ENCODE data around the gene SLC5A11.
"Not testable (repeated sequence)": the region's sequence is repeated elsewhere in the genome, so short reads cannot be mapped to it uniquely, and the experiment has no call there.

SLC5A11 gene

DNA sequence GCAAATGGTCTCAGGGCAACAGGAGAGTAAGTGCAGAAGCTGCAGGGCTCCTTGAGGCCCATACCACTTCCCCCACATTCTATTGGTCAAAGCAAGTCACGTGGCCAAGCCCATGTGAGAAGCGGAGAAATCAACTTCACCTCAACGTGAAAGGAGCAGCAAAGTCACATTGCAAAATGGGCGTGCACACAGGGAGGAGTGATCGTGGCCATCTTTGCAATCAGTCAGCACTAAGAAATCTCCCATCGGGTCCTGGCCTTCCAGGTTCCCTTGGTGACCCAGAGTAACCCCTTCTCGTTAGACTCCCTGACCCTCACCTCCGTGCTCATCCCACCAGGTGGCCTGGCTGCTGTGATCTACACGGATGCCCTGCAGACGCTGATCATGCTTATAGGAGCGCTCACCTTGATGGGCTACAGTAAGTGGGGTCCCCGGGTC lies 38.0 kb downstream of the SLC5A11 start:
- H3K4me3 ChIP-seq (ENCODE audit: low read depth in 1 of 5, low read length in 5 of 5): no peak overlapping the region
- peaks cover 0 to 9% (median 0%) of the 10 kb centered on the region in 5 donors for H3K9me3 ChIP-seq (ENCODE audit: control insufficient read depth in 5 of 5, low read length in 5 of 5)
- H3K36me3 ChIP-seq (ENCODE audit: control insufficient read depth in 5 of 5, insufficient read depth in 5 of 5, low read length in 5 of 5): no peaks in the 10 kb centered on the region
- H3K27ac ChIP-seq (ENCODE audit: low read depth, low read length): no peak overlapping the region
- no peaks in the 10 kb centered on the region for H3K4me1 ChIP-seq (ENCODE audit: control insufficient read depth in 5 of 5, insufficient read depth in 5 of 5, low read length in 5 of 5)
- no peak overlapping the region for H3K9ac ChIP-seq (ENCODE audit: low read length in 5 of 5)
- no peaks in the 10 kb centered on the region for H3K27me3 ChIP-seq (ENCODE audit: control insufficient read depth in 5 of 5, insufficient read depth in 4 of 5, low read length in 5 of 5)

DNA sequence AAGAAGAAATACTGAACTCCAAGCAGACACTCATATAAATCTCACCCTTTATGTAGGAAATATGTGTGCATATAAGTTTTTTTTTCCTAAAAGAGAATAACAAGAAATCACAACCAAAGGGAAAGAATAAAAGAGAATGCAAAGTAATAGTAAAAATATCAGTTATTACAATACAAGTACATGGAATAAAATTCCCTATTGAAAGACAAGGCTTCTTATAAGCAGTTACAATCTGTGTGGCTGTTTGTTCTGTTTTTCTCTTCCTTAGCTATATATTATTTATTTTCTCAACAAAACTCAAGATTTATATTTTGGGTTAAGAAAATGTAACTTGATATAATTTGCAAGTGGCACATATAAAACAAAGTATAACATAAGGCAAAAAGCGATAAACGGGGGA lies 41.7 kb downstream of the SLC5A11 start:
- Histone ChIP-seq H3K9ac (ENCODE audit: low read length in 5 of 5) (no peak overlapping the region), H3K27ac (ENCODE audit: low read depth, low read length) (no peak overlapping the region), H3K27me3 (ENCODE audit: control insufficient read depth in 5 of 5, insufficient read depth in 4 of 5, low read length in 5 of 5) (peaks cover 0 to 4% (median 0%) of the 10 kb centered on the region in 5 donors), H3K4me1 (ENCODE audit: control insufficient read depth in 5 of 5, insufficient read depth in 5 of 5, low read length in 5 of 5) (no peaks in the 10 kb centered on the region), H3K4me3 (ENCODE audit: low read depth in 1 of 5, low read length in 5 of 5) (no peak overlapping the region), H3K9me3 (ENCODE audit: control insufficient read depth in 5 of 5, low read length in 5 of 5) (peaks cover 0 to 9% (median 0%) of the 10 kb centered on the region in 5 donors), H3K36me3 (ENCODE audit: control insufficient read depth in 5 of 5, insufficient read depth in 5 of 5, low read length in 5 of 5) (no peaks in the 10 kb centered on the region)

DNA sequence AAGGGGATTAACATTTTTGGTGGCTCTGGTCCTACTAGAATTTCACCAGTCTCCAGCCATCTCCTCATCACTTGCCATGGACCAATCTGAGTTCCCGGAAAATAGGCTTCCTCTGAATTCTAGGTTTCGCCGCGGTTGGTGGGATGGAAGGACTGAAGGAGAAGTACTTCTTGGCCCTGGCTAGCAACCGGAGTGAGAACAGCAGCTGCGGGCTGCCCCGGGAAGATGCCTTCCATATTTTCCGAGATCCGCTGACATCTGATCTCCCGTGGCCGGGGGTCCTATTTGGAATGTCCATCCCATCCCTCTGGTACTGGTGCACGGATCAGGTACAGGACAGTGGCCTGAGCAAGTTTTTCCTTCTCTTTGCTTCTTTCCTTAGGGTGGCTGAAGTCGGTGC lies 45.0 kb downstream of the SLC5A11 start:
- no peak overlapping the region for H3K4me3 ChIP-seq (ENCODE audit: low read depth in 1 of 5, low read length in 5 of 5)

DNA sequence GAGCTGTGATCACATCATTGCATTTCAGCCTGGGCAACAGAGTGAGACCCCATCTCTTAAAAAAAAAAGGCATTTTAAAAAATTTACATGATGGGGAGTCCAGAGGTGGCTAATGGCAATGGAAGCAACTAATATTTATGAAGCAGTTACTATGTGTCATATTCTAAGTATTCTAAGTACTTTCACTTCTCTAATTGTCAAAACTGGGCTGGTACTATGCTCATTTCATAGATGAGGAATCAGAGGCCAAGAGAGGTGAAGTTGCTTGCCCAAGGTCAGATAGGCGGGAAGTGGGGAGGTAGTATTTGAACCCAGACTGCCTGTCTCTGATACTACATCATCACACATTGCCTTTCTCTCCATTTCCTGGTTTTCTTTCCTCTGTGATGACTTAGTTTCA lies 50.7 kb downstream of the SLC5A11 start:
- Histone ChIP-seq H3K4me1 (ENCODE audit: control insufficient read depth in 5 of 5, insufficient read depth in 5 of 5, low read length in 5 of 5) (no peaks in the 10 kb centered on the region), H3K27me3 (ENCODE audit: control insufficient read depth in 5 of 5, insufficient read depth in 4 of 5, low read length in 5 of 5) (peaks cover 0 to 3% (median 0%) of the 10 kb centered on the region in 5 donors), H3K4me3 (ENCODE audit: low read depth in 1 of 5, low read length in 5 of 5) (no peak overlapping the region), H3K36me3 (ENCODE audit: control insufficient read depth in 5 of 5, insufficient read depth in 5 of 5, low read length in 5 of 5) (no peaks in the 10 kb centered on the region), H3K9ac (ENCODE audit: low read length in 5 of 5) (no peak overlapping the region), H3K9me3 (ENCODE audit: control insufficient read depth in 5 of 5, low read length in 5 of 5) (no peaks in the 10 kb centered on the region), H3K27ac (ENCODE audit: low read depth, low read length) (no peak overlapping the region)

More for the DNA sequence above, 45.0 kb downstream of the SLC5A11 start:
- Histone ChIP-seq H3K27ac (ENCODE audit: low read depth, low read length) (no peak overlapping the region), H3K36me3 (ENCODE audit: control insufficient read depth in 5 of 5, insufficient read depth in 5 of 5, low read length in 5 of 5) (no peaks in the 10 kb centered on the region), H3K9me3 (ENCODE audit: control insufficient read depth in 5 of 5, low read length in 5 of 5) (peaks cover 0 to 9% (median 0%) of the 10 kb centered on the region in 5 donors), H3K9ac (ENCODE audit: low read length in 5 of 5) (no peak overlapping the region), H3K4me1 (ENCODE audit: control insufficient read depth in 5 of 5, insufficient read depth in 5 of 5, low read length in 5 of 5) (no peaks in the 10 kb centered on the region), H3K27me3 (ENCODE audit: control insufficient read depth in 5 of 5, insufficient read depth in 4 of 5, low read length in 5 of 5) (peaks cover 0 to 4% (median 0%) of the 10 kb centered on the region in 5 donors)

DNA sequence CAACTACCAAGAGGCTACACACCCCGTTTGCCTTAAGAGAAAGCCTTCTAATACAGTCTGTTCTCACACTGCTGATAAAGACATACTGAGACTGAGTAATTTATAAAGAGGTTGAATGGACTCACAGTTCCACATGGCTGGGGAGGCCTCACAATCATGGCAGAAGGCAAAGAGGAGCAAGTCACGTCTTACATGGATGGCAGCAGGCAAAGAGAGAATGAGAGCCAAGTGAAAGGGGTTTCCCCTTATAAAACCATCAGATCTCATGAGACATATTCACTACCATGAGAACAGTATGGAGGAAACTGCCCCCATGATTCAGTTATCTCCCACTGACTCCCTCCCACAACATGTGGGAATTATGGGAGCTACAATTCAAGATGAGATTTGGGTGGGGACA lies 51.8 kb downstream of the SLC5A11 start:
- not testable (repeated sequence) for H3K4me1 ChIP-seq (ENCODE audit: control insufficient read depth in 5 of 5, insufficient read depth in 5 of 5, low read length in 5 of 5); H3K36me3 ChIP-seq (ENCODE audit: control insufficient read depth in 5 of 5, insufficient read depth in 5 of 5, low read length in 5 of 5); H3K4me3 ChIP-seq (ENCODE audit: low read depth in 1 of 5, low read length in 5 of 5); H3K27me3 ChIP-seq (ENCODE audit: control insufficient read depth in 5 of 5, insufficient read depth in 4 of 5, low read length in 5 of 5); H3K27ac ChIP-seq (ENCODE audit: low read depth, low read length); H3K9ac ChIP-seq (ENCODE audit: low read length in 5 of 5); H3K9me3 ChIP-seq (ENCODE audit: control insufficient read depth in 5 of 5, low read length in 5 of 5)

DNA sequence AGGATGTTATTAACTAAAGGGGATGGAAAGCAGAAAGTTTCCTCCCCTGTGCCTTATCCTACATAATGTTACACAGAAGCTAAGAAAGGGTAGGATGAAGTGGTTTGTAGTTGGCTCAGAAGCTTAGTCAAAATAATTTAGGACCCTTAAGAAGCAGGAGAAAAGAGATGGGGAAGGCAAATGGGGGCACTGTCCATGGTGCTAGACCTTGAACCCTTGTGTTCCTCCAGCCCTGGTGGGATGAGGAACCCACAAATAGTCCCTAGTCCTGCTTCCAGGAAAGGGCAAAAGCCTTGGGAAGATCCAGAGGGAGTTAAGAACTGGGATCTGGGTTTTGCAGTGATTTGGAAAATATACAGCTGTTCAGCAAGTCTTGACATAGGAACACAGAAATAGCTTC lies 54.5 kb downstream of the SLC5A11 start:
- no peaks in the 10 kb centered on the region for H3K9me3 ChIP-seq (ENCODE audit: control insufficient read depth in 5 of 5, low read length in 5 of 5)
- no peak overlapping the region for H3K4me3 ChIP-seq (ENCODE audit: low read depth in 1 of 5, low read length in 5 of 5)
- H3K27me3 ChIP-seq (ENCODE audit: control insufficient read depth in 5 of 5, insufficient read depth in 4 of 5, low read length in 5 of 5): no peaks in the 10 kb centered on the region
- no peak overlapping the region for H3K27ac ChIP-seq (ENCODE audit: low read depth, low read length)
- H3K4me1 ChIP-seq (ENCODE audit: control insufficient read depth in 5 of 5, insufficient read depth in 5 of 5, low read length in 5 of 5): no peaks in the 10 kb centered on the region
- no peaks in the 10 kb centered on the region for H3K36me3 ChIP-seq (ENCODE audit: control insufficient read depth in 5 of 5, insufficient read depth in 5 of 5, low read length in 5 of 5)
- no peak overlapping the region for H3K9ac ChIP-seq (ENCODE audit: low read length in 5 of 5)

DNA sequence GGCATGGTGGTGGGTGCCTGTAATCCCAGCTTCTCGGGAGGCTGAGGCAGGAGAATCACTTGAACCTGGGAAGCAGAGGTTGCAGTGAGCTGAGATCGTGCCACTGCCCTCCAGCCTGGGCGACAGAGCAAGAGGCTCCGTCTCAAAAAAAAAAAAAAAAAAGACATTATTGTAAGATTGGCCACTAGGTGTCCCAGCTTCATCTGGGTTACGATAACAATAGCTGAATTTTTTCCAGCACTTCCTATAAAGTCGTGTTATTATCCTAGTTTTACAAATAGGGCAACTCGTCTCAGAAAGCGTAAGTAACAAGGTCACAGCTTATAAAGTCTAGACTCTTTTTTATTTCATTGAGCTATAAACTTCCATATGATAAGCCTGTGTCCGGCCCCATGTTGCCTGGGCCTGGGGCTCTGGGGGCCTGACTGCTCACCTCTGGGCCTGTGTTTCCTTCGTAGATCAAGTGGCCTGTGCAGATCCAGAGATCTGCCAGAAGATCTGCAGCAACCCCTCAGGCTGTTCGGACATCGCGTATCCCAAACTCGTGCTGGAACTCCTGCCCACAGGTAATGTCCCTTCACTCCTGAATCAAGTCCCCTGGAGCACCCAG lies 60.5 kb downstream of the SLC5A11 start:
- Histone ChIP-seq H3K27me3 (ENCODE audit: control insufficient read depth in 5 of 5, insufficient read depth in 4 of 5, low read length in 5 of 5) (no peaks in the 10 kb centered on the region), H3K27ac (ENCODE audit: low read depth, low read length) (no peak overlapping the region), H3K4me1 (ENCODE audit: control insufficient read depth in 5 of 5, insufficient read depth in 5 of 5, low read length in 5 of 5) (no peaks in the 10 kb centered on the region), H3K9me3 (ENCODE audit: control insufficient read depth in 5 of 5, low read length in 5 of 5) (no peaks in the 10 kb centered on the region), H3K36me3 (ENCODE audit: control insufficient read depth in 5 of 5, insufficient read depth in 5 of 5, low read length in 5 of 5) (no peaks in the 10 kb centered on the region), H3K9ac (ENCODE audit: low read length in 5 of 5) (no peak overlapping the region), H3K4me3 (ENCODE audit: low read depth in 1 of 5, low read length in 5 of 5) (no peak overlapping the region)

DNA sequence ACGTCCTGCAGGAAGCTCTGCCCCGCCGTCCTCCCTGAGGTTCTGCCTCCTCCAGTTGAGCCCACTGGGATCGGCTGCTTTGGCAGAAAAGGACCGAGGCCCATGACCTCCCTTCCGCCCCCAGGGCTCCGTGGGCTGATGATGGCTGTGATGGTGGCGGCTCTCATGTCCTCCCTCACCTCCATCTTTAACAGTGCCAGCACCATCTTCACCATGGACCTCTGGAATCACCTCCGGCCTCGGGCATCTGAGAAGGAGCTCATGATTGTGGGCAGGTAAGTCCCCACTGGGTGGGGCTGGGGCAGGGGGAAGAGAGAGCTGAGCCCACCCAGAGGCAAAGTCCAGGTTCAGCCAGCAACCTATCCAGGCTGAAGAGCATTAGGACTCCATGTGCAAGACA lies 61.1 kb downstream of the SLC5A11 start:
- Histone ChIP-seq H3K27ac (ENCODE audit: low read depth, low read length) (no peak overlapping the region), H3K27me3 (ENCODE audit: control insufficient read depth in 5 of 5, insufficient read depth in 4 of 5, low read length in 5 of 5) (no peaks in the 10 kb centered on the region), H3K36me3 (ENCODE audit: control insufficient read depth in 5 of 5, insufficient read depth in 5 of 5, low read length in 5 of 5) (no peaks in the 10 kb centered on the region), H3K9me3 (ENCODE audit: control insufficient read depth in 5 of 5, low read length in 5 of 5) (no peaks in the 10 kb centered on the region), H3K4me3 (ENCODE audit: low read depth in 1 of 5, low read length in 5 of 5) (no peak overlapping the region), H3K4me1 (ENCODE audit: control insufficient read depth in 5 of 5, insufficient read depth in 5 of 5, low read length in 5 of 5) (no peaks in the 10 kb centered on the region), H3K9ac (ENCODE audit: low read length in 5 of 5) (no peak overlapping the region)

DNA sequence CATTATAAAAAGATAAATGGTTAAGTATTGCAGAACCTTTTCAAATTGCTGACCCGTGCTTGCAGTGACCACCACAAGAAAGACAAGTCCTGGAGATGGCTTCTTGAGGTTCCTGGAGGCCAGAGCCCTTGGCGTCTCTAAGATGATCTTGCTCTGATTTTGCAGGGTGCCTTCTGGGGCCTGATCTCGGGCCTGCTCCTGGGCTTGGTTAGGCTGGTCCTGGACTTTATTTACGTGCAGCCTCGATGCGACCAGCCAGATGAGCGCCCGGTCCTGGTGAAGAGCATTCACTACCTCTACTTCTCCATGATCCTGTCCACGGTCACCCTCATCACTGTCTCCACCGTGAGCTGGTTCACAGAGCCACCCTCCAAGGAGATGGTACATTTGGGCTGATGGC lies 63.0 kb downstream of the SLC5A11 start:
- Histone ChIP-seq H3K27ac (ENCODE audit: low read depth, low read length) (no peak overlapping the region), H3K36me3 (ENCODE audit: control insufficient read depth in 5 of 5, insufficient read depth in 5 of 5, low read length in 5 of 5) (no peaks in the 10 kb centered on the region), H3K4me3 (ENCODE audit: low read depth in 1 of 5, low read length in 5 of 5) (no peak overlapping the region), H3K4me1 (ENCODE audit: control insufficient read depth in 5 of 5, insufficient read depth in 5 of 5, low read length in 5 of 5) (no peaks in the 10 kb centered on the region), H3K27me3 (ENCODE audit: control insufficient read depth in 5 of 5, insufficient read depth in 4 of 5, low read length in 5 of 5) (no peaks in the 10 kb centered on the region), H3K9ac (ENCODE audit: low read length in 5 of 5) (no peak overlapping the region), H3K9me3 (ENCODE audit: control insufficient read depth in 5 of 5, low read length in 5 of 5) (no peaks in the 10 kb centered on the region)

DNA sequence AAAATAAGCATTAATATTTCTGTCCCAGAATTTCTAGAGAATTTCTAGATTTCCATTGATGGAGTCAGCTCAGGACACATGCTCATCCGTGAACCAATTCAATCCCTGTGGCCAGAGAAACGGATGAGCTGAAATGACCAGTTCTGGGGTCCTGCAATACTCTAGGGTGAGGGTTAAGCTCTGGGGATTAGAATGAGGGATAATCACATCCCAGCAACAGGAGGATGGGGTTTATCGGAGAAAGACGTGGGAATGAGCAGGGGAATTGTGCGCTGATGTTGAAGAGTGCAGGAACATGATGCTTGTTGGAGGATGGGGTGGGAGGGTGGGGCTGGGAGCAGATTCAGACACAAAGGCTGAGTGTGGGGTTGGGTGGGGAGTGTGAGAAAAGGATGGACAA lies 64.1 kb downstream of the SLC5A11 start:
- H3K36me3 ChIP-seq (ENCODE audit: control insufficient read depth in 5 of 5, insufficient read depth in 5 of 5, low read length in 5 of 5): no peaks in the 10 kb centered on the region
- no peaks in the 10 kb centered on the region for H3K4me1 ChIP-seq (ENCODE audit: control insufficient read depth in 5 of 5, insufficient read depth in 5 of 5, low read length in 5 of 5)
- peaks cover 0 to under 1% (median 0%) of the 10 kb centered on the region in 5 donors for H3K9me3 ChIP-seq (ENCODE audit: control insufficient read depth in 5 of 5, low read length in 5 of 5)
- no peaks in the 10 kb centered on the region for H3K27me3 ChIP-seq (ENCODE audit: control insufficient read depth in 5 of 5, insufficient read depth in 4 of 5, low read length in 5 of 5)
- no peak overlapping the region for H3K27ac ChIP-seq (ENCODE audit: low read depth, low read length)
- H3K4me3 ChIP-seq (ENCODE audit: low read depth in 1 of 5, low read length in 5 of 5): no peak overlapping the region
- no peak overlapping the region for H3K9ac ChIP-seq (ENCODE audit: low read length in 5 of 5)

All from subcutaneous abdominal adipose tissue (tissue), 5 donors.